IMR-90 (cell line): Measurements from ENCODE around the gene SLC12A8. TPM values are rescaled to one million over a fixed set of nuclear protein-coding genes. Genes with fewer than 3 reads are reported as not detected.

Experiments
- ATAC-seq: fragments of 200-7000 bp; cut with Tn5 transposase; 2 replicates; pipeline ENCODE4 v1.9.1; 2020; ENCODE audit warnings: low read depth, mild to moderate bottlenecking, moderate library complexity
- BruUV-seq: library from RNA; stranded (reverse); fragments of 400-500 nt; replicated peaks from 2 replicates; lab custom pipeline; 2021; lab: Mats Ljungman, UMichigan
- CTCF ChIA-PET: fragments of 300-600 bp; formaldehyde crosslinking; extraction: SDS; loops from one replicate; lab custom pipeline; 2021; ENCODE audit warnings: antibody characterized with exemption; lab: Yijun Ruan, JAX
- POLR2A ChIA-PET: fragments of 300-600 bp; sonication (Branson Sonifier 250); formaldehyde crosslinking; loops from one replicate; lab custom pipeline; 2022; ENCODE audit warnings: antibody characterized with exemption; ENCODE audit not compliant: unreplicated experiment; lab: Charles Lee
- DNase-seq: peaks from one replicate; pipeline ENCODE4 v3.0.0; 2013
- H2AFZ ChIP-seq: replicated peaks from 2 replicates; pipeline ENCODE3; 2013; ENCODE audit warnings: low read length, mild to moderate bottlenecking; ENCODE audit not compliant: poor library complexity
- H2AK5ac ChIP-seq: 2 replicates; pipeline ENCODE4 v1.6.1; 2013; ENCODE audit warnings: low read depth, low read length, inconsistent platforms
- H2AK9ac ChIP-seq: replicated peaks from 2 replicates; pipeline ENCODE3; 2013; ENCODE audit warnings: mild to moderate bottlenecking, low read depth, low read length, moderate library complexity; ENCODE audit not compliant: poor library complexity
- H2BK120ac ChIP-seq: 2 replicates; pipeline ENCODE4 v1.6.1; 2013; ENCODE audit warnings: low read depth, low read length, inconsistent platforms
- H2BK15ac ChIP-seq: 3 replicates; pipeline ENCODE4 v1.6.1; 2013; ENCODE audit warnings: low read depth, low read length, inconsistent platforms
- H2BK20ac ChIP-seq: 2 replicates; pipeline ENCODE4 v1.6.1; 2013; ENCODE audit warnings: low read depth, mild to moderate bottlenecking, inconsistent platforms, low read length, moderate library complexity
- H2BK5ac ChIP-seq: 2 replicates; pipeline ENCODE4 v1.6.1; 2013; ENCODE audit warnings: mild to moderate bottlenecking, low read depth, low read length, inconsistent platforms; ENCODE audit not compliant: poor library complexity, severe bottlenecking
- H3K14ac ChIP-seq: replicated peaks from 2 replicates; pipeline ENCODE4 v1.6.1; 2013; ENCODE audit warnings: low read depth, low read length, inconsistent platforms
- H3K18ac ChIP-seq: 2 replicates; pipeline ENCODE4 v1.6.1; 2013; ENCODE audit warnings: low read depth, low read length, control low read depth
- H3K23ac ChIP-seq: 2 replicates; pipeline ENCODE4 v1.6.1; 2013; ENCODE audit warnings: low read depth, low read length, inconsistent platforms
- H3K27ac ChIP-seq: 2 replicates; pipeline ENCODE4 v1.5.1; 2013; ENCODE audit warnings: mild to moderate bottlenecking, control low read depth, low read length; ENCODE audit not compliant: insufficient read depth
- H3K27me3 ChIP-seq: 2 replicates; pipeline ENCODE4 v1.6.1; 2013; ENCODE audit warnings: low read length; ENCODE audit not compliant: control insufficient read depth, insufficient read depth
- H3K36me3 ChIP-seq: 2 replicates; pipeline ENCODE4 v1.6.1; 2013; ENCODE audit warnings: low read length, mixed read lengths; ENCODE audit not compliant: control insufficient read depth, insufficient read depth
- H3K4ac ChIP-seq: 2 replicates; pipeline ENCODE4 v1.6.1; 2013; ENCODE audit warnings: low read depth, low read length, inconsistent platforms
- H3K4me1 ChIP-seq: 2 replicates; pipeline ENCODE4 v1.6.1; 2013; ENCODE audit warnings: low read length, mixed read lengths; ENCODE audit not compliant: control insufficient read depth, insufficient read depth
- H3K4me2 ChIP-seq: 2 replicates; pipeline ENCODE4 v1.6.1; 2013; ENCODE audit warnings: low read depth, mild to moderate bottlenecking, control low read depth, low read length, moderate library complexity
- H3K4me3 ChIP-seq: 2 replicates; pipeline ENCODE4 v1.5.1; 2013; ENCODE audit warnings: low read depth, mild to moderate bottlenecking, control low read depth, low read length, moderate library complexity; ENCODE audit not compliant: insufficient read depth
- H3K56ac ChIP-seq: 2 replicates; pipeline ENCODE4 v1.6.1; 2013; ENCODE audit warnings: low read length, inconsistent platforms; ENCODE audit not compliant: insufficient read depth; ENCODE audit errors: extremely low read depth
- H3K79me1 ChIP-seq, 2 experiments: 2 replicates each; pipeline ENCODE4 v1.6.1; 2013; ENCODE audit warnings: low read length in 2 of 2, inconsistent platforms in 1 of 2, low read depth in 1 of 2
- H3K9ac ChIP-seq: 2 replicates; pipeline ENCODE4 v1.6.1; 2013; ENCODE audit warnings: low read depth, low read length, control low read depth
- H3K9me1 ChIP-seq: 2 replicates; pipeline ENCODE4 v1.6.1; 2013; ENCODE audit warnings: low read length, inconsistent platforms; ENCODE audit not compliant: insufficient read depth
- H3K9me3 ChIP-seq: 2 replicates; pipeline ENCODE4 v1.6.1; 2013; ENCODE audit warnings: low read length; ENCODE audit not compliant: control insufficient read depth, insufficient read depth
- H4K20me1 ChIP-seq: 2 replicates; pipeline ENCODE4 v1.6.1; 2013; ENCODE audit warnings: low read length, inconsistent platforms; ENCODE audit not compliant: insufficient read depth
- H4K5ac ChIP-seq: 2 replicates; pipeline ENCODE4 v1.6.1; 2013; ENCODE audit warnings: mild to moderate bottlenecking, low read depth, low read length, control low read depth
- H4K8ac ChIP-seq, 2 experiments: 2 replicates each; pipeline ENCODE4 v1.6.1; 2013; ENCODE audit warnings: low read depth in 2 of 2, low read length in 2 of 2, control low read depth in 1 of 2, inconsistent platforms in 1 of 2
- H4K91ac ChIP-seq: 2 replicates; pipeline ENCODE4 v1.6.1; 2013; ENCODE audit warnings: low read depth, low read length, inconsistent platforms; ENCODE audit not compliant: insufficient read depth
- BHLHE40 ChIP-seq: fragments of 150-350 bp; IDR thresholded peaks from 2 replicates; pipeline ENCODE4 v1.6.1; 2016; ENCODE audit warnings: mild to moderate bottlenecking, low read depth, low read length
- FOS ChIP-seq: fragments of 150-350 bp; IDR thresholded peaks from 2 replicates; pipeline ENCODE4 v1.6.1; 2016; ENCODE audit warnings: low read depth, low read length
- MAFK ChIP-seq: IDR thresholded peaks from 2 replicates; pipeline ENCODE4 v1.6.1; 2012; ENCODE audit warnings: low read depth, low read length, improper control_type of control experiment
- MAZ ChIP-seq: IDR thresholded peaks from 2 replicates; pipeline ENCODE4 v1.6.1; 2012; ENCODE audit warnings: low read depth, mild to moderate bottlenecking, low read length, improper control_type of control experiment, moderate library complexity, borderline replicate concordance
- RAD21 ChIP-seq: IDR thresholded peaks from 2 replicates; pipeline ENCODE4 v1.6.1; 2012; ENCODE audit warnings: low read length, improper control_type of control experiment
- RCOR1 ChIP-seq: IDR thresholded peaks from 2 replicates; pipeline ENCODE4 v1.6.1; 2012; ENCODE audit warnings: mild to moderate bottlenecking, low read length, improper control_type of control experiment; ENCODE audit not compliant: insufficient replicate concordance
- WGBS, 2 experiments: methylation state at CpG; one replicate each; pipeline versions ENCODE4 v1.1.5 to v1.1.7; 2013; ENCODE audit warnings: missing lambda C conversion rate in 2 of 2; ENCODE audit not compliant: insufficient read length in 1 of 2; ENCODE audit errors: extremely low coverage in 2 of 2; 5-methylcytosine and 5-hydroxymethylcytosine counted together
- dilution Hi-C: fragments of 300-500 bp; cut with HindIII; formaldehyde crosslinking; loops from one replicate; pipeline ENCODE4 v1.14.3; 2018; ENCODE audit warnings: low sequenced_read_pairs; ENCODE audit not compliant: unreplicated experiment
- in situ Hi-C: fragments of 300-500 bp; cut with MboI; formaldehyde crosslinking; loops from 3 replicates; pipeline ENCODE4 v1.14.3; 2019; ENCODE audit warnings: low sequenced_read_pairs, inconsistent platforms, mixed read lengths
- intact Hi-C: fragments of 100-400 bp; cut with micrococcal nuclease; formaldehyde crosslinking; loops from 2 replicates; pipeline ENCODE4 v1.10.0; 2022
- polyA plus RNA-seq, 3 experiments: library from polyadenylated mRNA; depleted of rRNA; stranded (reverse); fragments of >200 nt; gene quantifications; 2 replicates each; pipeline ENCODE4 v1.2.3, GENCODE V29; 2012; ENCODE audit warnings: low replicate concordance in 1 of 3
- total RNA-seq: library from RNA; depleted of rRNA; stranded (reverse); fragments of >200 nt; gene quantifications from 2 replicates; pipeline ENCODE4 v1.2.3, GENCODE V29; 2012
- TF ChIP-seq, protein P1 (sequence below): conservative IDR thresholded peaks from 2 replicates; pipeline ENCODE4 v1.5.1; 2012; ENCODE audit warnings: mild to moderate bottlenecking, low read depth, low read length, improper control_type of control experiment
- TF ChIP-seq, protein P2 (sequence below): fragments of 150-350 bp; IDR thresholded peaks from 2 replicates; pipeline ENCODE4 v1.6.1; 2016; ENCODE audit warnings: low read depth, mild to moderate bottlenecking, low read length, moderate library complexity, borderline replicate concordance

Gene SLC12A8
- total and polyA plus RNA-seq, 2 of the 4 experiments (the other 2 are of a cell fraction), result 2.2 to 4.3 TPM

GRCh38 chr3:125260158-125260557 is 47.6 kb upstream of the SLC12A8 start:
- DNase-seq (no peak), ATAC-seq (no peak)
- H3K9me1 ChIP-seq, result peaks cover 3% of the 10 kb centered on the region
- H3K9me3 ChIP-seq, result peaks cover 6% of the 10 kb centered on the region
- no CpG with 5 or more reads among the region's 2 CpGs for WGBS, 2 experiments
- in situ Hi-C loops (no loop called here), intact Hi-C loops (no loop called here), dilution Hi-C loops (no loop called here)
- no peak overlapping the region for H3K18ac ChIP-seq
- H3K4me2 ChIP-seq, result no peak overlapping the region
- no peak overlapping the region for H2AK5ac ChIP-seq
- H3K23ac ChIP-seq, result no peak overlapping the region
- no peak overlapping the region for H4K8ac ChIP-seq
- BruUV-seq, result no TSS peak
- H2BK20ac ChIP-seq, result no peak overlapping the region
- ChIA-PET POLR2A (no interaction called here), CTCF (no interaction called here)
- no peaks in the 10 kb centered on the region for H3K27me3 ChIP-seq
- no peaks in the 10 kb centered on the region for H3K4me1 ChIP-seq
- H4K5ac ChIP-seq, result no peak overlapping the region
- no peak overlapping the region for H3K56ac ChIP-seq
- 0 out of 2 replicates have a peak, but pooled peaks cover 5% of the 10 kb centered on the region for H4K20me1 ChIP-seq
- no peak for TF ChIP-seq MAZ
- TF ChIP-seq, protein P1, sequence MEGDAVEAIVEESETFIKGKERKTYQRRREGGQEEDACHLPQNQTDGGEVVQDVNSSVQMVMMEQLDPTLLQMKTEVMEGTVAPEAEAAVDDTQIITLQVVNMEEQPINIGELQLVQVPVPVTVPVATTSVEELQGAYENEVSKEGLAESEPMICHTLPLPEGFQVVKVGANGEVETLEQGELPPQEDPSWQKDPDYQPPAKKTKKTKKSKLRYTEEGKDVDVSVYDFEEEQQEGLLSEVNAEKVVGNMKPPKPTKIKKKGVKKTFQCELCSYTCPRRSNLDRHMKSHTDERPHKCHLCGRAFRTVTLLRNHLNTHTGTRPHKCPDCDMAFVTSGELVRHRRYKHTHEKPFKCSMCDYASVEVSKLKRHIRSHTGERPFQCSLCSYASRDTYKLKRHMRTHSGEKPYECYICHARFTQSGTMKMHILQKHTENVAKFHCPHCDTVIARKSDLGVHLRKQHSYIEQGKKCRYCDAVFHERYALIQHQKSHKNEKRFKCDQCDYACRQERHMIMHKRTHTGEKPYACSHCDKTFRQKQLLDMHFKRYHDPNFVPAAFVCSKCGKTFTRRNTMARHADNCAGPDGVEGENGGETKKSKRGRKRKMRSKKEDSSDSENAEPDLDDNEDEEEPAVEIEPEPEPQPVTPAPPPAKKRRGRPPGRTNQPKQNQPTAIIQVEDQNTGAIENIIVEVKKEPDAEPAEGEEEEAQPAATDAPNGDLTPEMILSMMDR, result no peak
- no peak for TF ChIP-seq MAFK
- TF ChIP-seq FOS, result no peak
- TF ChIP-seq RAD21, result no peak
- no peak for TF ChIP-seq RCOR1
- no peak for TF ChIP-seq BHLHE40
- TF ChIP-seq, protein P2, sequence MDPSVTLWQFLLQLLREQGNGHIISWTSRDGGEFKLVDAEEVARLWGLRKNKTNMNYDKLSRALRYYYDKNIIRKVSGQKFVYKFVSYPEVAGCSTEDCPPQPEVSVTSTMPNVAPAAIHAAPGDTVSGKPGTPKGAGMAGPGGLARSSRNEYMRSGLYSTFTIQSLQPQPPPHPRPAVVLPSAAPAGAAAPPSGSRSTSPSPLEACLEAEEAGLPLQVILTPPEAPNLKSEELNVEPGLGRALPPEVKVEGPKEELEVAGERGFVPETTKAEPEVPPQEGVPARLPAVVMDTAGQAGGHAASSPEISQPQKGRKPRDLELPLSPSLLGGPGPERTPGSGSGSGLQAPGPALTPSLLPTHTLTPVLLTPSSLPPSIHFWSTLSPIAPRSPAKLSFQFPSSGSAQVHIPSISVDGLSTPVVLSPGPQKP, result no peak
- H2AFZ ChIP-seq, result no peak overlapping the region
- H3K36me3 ChIP-seq, result peaks cover 7% of the 10 kb centered on the region; the same call in 1 of the 2 replicates
- no peak overlapping the region for H3K9ac ChIP-seq
- no peak overlapping the region for H3K14ac ChIP-seq
- H2BK15ac ChIP-seq, result no peak overlapping the region
- H3K27ac ChIP-seq, result no peak overlapping the region
- H2AK9ac ChIP-seq, result no peak overlapping the region
- H2BK5ac ChIP-seq, result no peak overlapping the region
- no peak overlapping the region for H4K91ac ChIP-seq
- no peak overlapping the region for H3K4me3 ChIP-seq
- peaks cover 14 to 22% of the 10 kb centered on the region in 2 experiments for H3K79me1 ChIP-seq
- no peak overlapping the region for H3K4ac ChIP-seq
- H2BK120ac ChIP-seq, result no peak overlapping the region
